Subcutaneous preadipocyte (primary cell): Measurements from ENCODE around the gene PEX26. TPM values are rescaled to one million over a fixed set of nuclear protein-coding genes. Genes with fewer than 3 reads are reported as not detected.

ENCODE experiments used
- small RNA-seq: library from RNA; depleted of rRNA; stranded (forward); fragments of <200 nt; gene quantifications from one replicate; pipeline ENCODE3, GENCODE V24; 2012
- total RNA-seq: library from RNA; depleted of rRNA; stranded (reverse); fragments of >200 nt; gene quantifications from 2 replicates; pipeline ENCODE4 v1.2.3, GENCODE V29; 2012

The PEX26 gene
- 17.3 and 26.8 TPM in 2 replicates for total RNA-seq

GRCh38 chr22:18077639-18078328 is at the start of gene PEX26:
TSS of gene PEX26 (plus strand) at chr22:18077990. CDS start at chr22:18078377, 387 bp downstream.

GRCh38 chr22:18110194-18110953 is 32.6 kb downstream of the PEX26 start, which contains the start of gene TUBA8:
TSS of gene TUBA8 (plus strand) at chr22:18110809. CDS start at chr22:18110866, 57 bp downstream.

Small RNAs within 50 kb of the gene (small RNA-seq; reads per million reads assigned to genes)
- gene AC016027.5, result not detected

Other genes starting within 250 kb of the PEX26 start
- gene MICAL3, start 53.4 kb upstream of the PEX26 start, total RNA-seq, result 24.3 and 36.8 TPM in 2 replicates
- gene TUBA8, start 32.8 kb downstream of the PEX26 start, total RNA-seq, result 0.39 TPM in 1 of 2 replicates, not detected in the other
- gene USP18, start 72.2 kb downstream of the PEX26 start, total RNA-seq, result 2.7 and 5.5 TPM in 2 replicates